ENCODE measurements around the gene PPP6R2. TPM values are rescaled to one million over a fixed set of nuclear protein-coding genes. Genes with fewer than 3 reads are reported as not detected.
A peak's percentile ranks its signal among the peaks of the same experiment; 100 is the strongest.

PPP6R2 gene
- total and polyA plus RNA-seq, 4 donors: 35.2 to 70.0 (median 46.6) TPM

DNA sequence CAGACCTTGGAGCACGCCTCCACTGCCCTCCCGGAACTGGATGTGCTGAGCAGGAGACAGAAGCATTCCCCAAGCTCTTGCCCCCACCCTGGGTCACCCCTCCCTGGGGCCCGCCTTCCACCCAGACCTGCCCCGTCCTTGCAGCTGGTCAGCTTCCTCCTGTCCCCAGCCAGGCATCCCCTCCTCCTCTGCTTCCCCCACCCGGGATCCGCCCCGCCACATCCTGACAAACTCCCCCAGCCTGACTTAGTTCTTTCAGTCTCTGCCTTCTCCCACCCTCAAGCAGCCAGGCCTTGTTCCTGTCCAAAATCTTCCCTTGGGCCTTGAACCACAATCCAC is 34.6 kb upstream of the PPP6R2 start:
- TF ChIP-seq, protein P1, sequence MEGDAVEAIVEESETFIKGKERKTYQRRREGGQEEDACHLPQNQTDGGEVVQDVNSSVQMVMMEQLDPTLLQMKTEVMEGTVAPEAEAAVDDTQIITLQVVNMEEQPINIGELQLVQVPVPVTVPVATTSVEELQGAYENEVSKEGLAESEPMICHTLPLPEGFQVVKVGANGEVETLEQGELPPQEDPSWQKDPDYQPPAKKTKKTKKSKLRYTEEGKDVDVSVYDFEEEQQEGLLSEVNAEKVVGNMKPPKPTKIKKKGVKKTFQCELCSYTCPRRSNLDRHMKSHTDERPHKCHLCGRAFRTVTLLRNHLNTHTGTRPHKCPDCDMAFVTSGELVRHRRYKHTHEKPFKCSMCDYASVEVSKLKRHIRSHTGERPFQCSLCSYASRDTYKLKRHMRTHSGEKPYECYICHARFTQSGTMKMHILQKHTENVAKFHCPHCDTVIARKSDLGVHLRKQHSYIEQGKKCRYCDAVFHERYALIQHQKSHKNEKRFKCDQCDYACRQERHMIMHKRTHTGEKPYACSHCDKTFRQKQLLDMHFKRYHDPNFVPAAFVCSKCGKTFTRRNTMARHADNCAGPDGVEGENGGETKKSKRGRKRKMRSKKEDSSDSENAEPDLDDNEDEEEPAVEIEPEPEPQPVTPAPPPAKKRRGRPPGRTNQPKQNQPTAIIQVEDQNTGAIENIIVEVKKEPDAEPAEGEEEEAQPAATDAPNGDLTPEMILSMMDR (IDR thresholded peaks at IDR 0.05; ENCODE audit: control extremely low read depth, extremely low read depth): no peak
- no peaks in the 10 kb centered on the region for H3K27me3 ChIP-seq (ENCODE audit: control insufficient read depth in 3 of 3, insufficient read depth in 3 of 3, low read length in 2 of 3)
- peaks cover 0 to 6% (median 0%) of the 10 kb centered on the region in 4 donors for H3K36me3 ChIP-seq (ENCODE audit: control insufficient read depth in 4 of 4, insufficient read depth in 4 of 4, low read length in 4 of 4)
- DNase-seq (peak; percentile 64 to 81 (median 75)), ATAC-seq (ENCODE audit: insufficient read depth, low FRiP score) (no peak)
- no peak overlapping the region for H3K4me3 ChIP-seq
- WGBS, 2 donors: 11 to 23% methylated on average over 7 of the region's 7 CpGs
- no peaks in the 10 kb centered on the region for H3K9me3 ChIP-seq (ENCODE audit: control insufficient read depth in 4 of 4, insufficient read depth in 3 of 4, low read length in 3 of 4)
- no peak overlapping the region for H3K9ac ChIP-seq (ENCODE audit: insufficient read depth in 1 of 2, low read length in 2 of 2)
- peak overlapping the region; percentile 18 to 71 for H3K27ac ChIP-seq (ENCODE audit: low read depth in 1 of 2, low read length in 1 of 2)
- peaks cover 0 to 41% (median 32%) of the 10 kb centered on the region in 5 donors for H3K4me1 ChIP-seq (ENCODE audit: control insufficient read depth in 5 of 5, insufficient read depth in 5 of 5, low read length in 5 of 5)

DNA sequence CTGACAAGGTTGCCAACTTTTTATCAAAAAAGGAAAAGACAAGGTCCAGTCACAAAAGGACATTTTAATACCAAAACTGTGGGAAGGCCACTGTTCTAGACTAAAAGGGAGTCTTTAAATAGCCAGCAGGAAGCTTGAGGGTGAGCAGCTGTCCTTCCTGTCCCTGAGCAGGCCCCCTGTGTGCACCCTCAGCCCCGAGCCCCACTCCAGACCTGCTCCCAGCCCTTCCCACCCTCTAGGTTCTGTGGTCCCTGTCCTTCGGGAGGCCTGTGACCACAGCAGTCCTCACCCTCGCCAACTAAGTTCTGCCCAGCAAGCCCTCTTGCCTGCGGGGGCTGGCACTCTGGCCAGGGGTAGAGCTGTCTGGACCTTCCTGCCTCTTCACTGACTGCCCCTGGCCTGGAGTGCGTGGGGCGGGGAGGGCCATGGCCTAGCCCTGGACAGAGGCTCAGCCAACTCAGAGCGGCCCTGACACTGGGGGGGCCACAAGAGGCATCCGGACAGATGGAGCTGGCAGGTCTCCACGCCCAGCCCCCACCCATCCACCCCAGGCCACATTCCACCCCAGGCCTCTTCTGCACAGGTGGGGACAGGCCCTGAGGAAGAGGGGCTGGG is 34.0 kb upstream of the PPP6R2 start:
- DNase-seq: peak in 1 of 3 donors; percentile 17
- TF ChIP-seq, protein P1 (IDR thresholded peaks at IDR 0.05; ENCODE audit: control extremely low read depth, extremely low read depth): no peak
- WGBS, 2 donors: 32 to 52% methylated on average over 9 of the region's 9 CpGs
- peak overlapping the region; percentile 18 to 71 for H3K27ac ChIP-seq (ENCODE audit: low read depth in 1 of 2, low read length in 1 of 2)
- peaks cover 0 to 36% (median 34%) of the 10 kb centered on the region in 5 donors for H3K4me1 ChIP-seq (ENCODE audit: control insufficient read depth in 5 of 5, insufficient read depth in 5 of 5, low read length in 5 of 5)
- no peak overlapping the region for H3K9ac ChIP-seq (ENCODE audit: insufficient read depth in 1 of 2, low read length in 2 of 2)
- H3K27me3 ChIP-seq (ENCODE audit: control insufficient read depth in 3 of 3, insufficient read depth in 3 of 3, low read length in 2 of 3): no peaks in the 10 kb centered on the region
- ATAC-seq (ENCODE audit: insufficient read depth, low FRiP score): no peak
- H3K9me3 ChIP-seq (ENCODE audit: control insufficient read depth in 4 of 4, insufficient read depth in 3 of 4, low read length in 3 of 4): no peaks in the 10 kb centered on the region
- no peak overlapping the region for H3K4me3 ChIP-seq
- peaks cover 0 to 6% (median 0%) of the 10 kb centered on the region in 4 donors for H3K36me3 ChIP-seq (ENCODE audit: control insufficient read depth in 4 of 4, insufficient read depth in 4 of 4, low read length in 4 of 4)

DNA sequence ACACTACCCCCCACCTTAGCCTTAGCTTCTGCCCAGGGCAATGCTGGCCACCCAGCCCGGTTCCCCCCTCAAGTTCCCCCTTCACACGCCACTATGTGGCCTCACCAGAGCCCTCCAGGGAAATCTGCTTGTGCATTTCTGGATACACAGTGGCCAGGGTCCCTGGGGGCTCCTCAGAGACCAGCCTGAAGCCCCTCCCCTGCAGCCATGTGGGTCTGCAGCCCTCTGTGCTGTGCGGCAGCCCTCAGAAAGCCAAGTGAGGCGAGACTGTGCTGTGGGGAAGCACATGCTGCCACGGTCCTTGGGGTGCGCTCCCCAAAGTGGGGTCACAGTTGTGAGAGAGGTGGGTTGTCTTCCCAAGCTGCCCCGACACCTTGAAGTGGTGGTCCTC is 33.5 kb upstream of the PPP6R2 start:
- no peak for DNase-seq
- Histone ChIP-seq H3K4me1 (ENCODE audit: control insufficient read depth in 5 of 5, insufficient read depth in 5 of 5, low read length in 5 of 5) (peaks cover 0 to 36% (median 30%) of the 10 kb centered on the region in 5 donors), H3K9ac (ENCODE audit: insufficient read depth in 1 of 2, low read length in 2 of 2) (no peak overlapping the region)

More for the DNA sequence above, 33.5 kb upstream of the PPP6R2 start:
- H3K36me3 ChIP-seq (ENCODE audit: control insufficient read depth in 4 of 4, insufficient read depth in 4 of 4, low read length in 4 of 4): peaks cover 0 to 6% (median 0%) of the 10 kb centered on the region in 4 donors
- TF ChIP-seq, protein P1 (IDR thresholded peaks at IDR 0.05; ENCODE audit: control extremely low read depth, extremely low read depth): no peak
- H3K9me3 ChIP-seq (ENCODE audit: control insufficient read depth in 4 of 4, insufficient read depth in 3 of 4, low read length in 3 of 4): no peaks in the 10 kb centered on the region
- peak overlapping the region in 1 of 2 donors; percentile 71 for H3K27ac ChIP-seq (ENCODE audit: low read depth in 1 of 2, low read length in 1 of 2)
- ATAC-seq (ENCODE audit: insufficient read depth, low FRiP score): no peak
- 74 to 80% methylated on average over 7 of the region's 7 CpGs for WGBS, 2 donors
- no peak overlapping the region for H3K4me3 ChIP-seq
- no peaks in the 10 kb centered on the region for H3K27me3 ChIP-seq (ENCODE audit: control insufficient read depth in 3 of 3, insufficient read depth in 3 of 3, low read length in 2 of 3)
